Measurements from ENCODE around the gene ANKRD28. TPM values are rescaled to one million over a fixed set of nuclear protein-coding genes. Genes with fewer than 3 reads are reported as not detected.
A peak's percentile ranks its signal among the peaks of the same experiment; 100 is the strongest.

The ANKRD28 gene
- total RNA-seq, 1 experiment from 2014 or later, result 53.0 TPM

DNA sequence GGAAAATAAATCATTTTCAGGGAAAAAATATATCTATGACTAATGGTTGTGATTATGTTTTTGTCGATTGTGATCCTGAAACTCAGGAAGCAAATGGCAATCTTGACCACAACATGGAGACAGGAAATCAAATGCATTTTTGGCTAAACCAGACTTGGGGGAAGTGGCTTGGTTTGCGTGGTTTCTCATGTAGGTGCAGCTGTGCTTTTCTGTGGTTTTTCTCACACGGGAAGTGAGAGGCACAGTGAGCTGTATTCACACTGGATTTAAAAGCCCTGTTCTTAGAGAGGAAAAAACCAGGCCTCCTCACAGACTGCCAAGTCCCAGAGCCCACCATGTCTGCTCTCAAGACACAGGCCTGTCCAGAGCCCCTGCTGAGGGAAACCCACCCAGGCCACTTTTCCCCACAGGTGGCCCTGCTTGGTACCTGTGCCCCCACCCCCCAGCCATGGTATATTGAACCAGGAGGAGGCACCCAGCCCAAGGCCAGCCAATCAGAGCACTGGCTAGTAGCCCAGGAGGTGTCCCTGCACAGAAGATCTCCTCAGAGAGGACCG, 150.1 kb downstream of the ANKRD28 start:
- no peaks in the 10 kb centered on the region for H4K20me1 ChIP-seq (ENCODE audit: low read length)
- H3K27me3 ChIP-seq (ENCODE audit: low read length), result no peaks in the 10 kb centered on the region
- peaks cover 42% of the 10 kb centered on the region for H3K4me1 ChIP-seq (ENCODE audit: insufficient read depth, low read length)
- H3K27ac ChIP-seq (ENCODE audit: low read length), result peak overlapping the region; percentile 98
- CTCF ChIA-PET, result interaction anchor here (0.6 kb wide), 1 partner anchor 148 kb away, joined by 3 read pairs; no protein-coding TSS in a partner anchor
- H3K9me3 ChIP-seq (ENCODE audit: low read length), result no peaks in the 10 kb centered on the region
- ATAC-seq (peak; percentile 39), DNase-seq (peak; percentile 90)
- no peaks in the 10 kb centered on the region for H3K9me2 ChIP-seq (replicated peaks; ENCODE audit: low read length)
- H3K79me2 ChIP-seq (ENCODE audit: low read length), result no peaks in the 10 kb centered on the region
- H2AFZ ChIP-seq (ENCODE audit: low read length), result peak overlapping the region; percentile 32
- TF ChIP-seq EZH2 (IDR thresholded peaks at IDR 0.05; ENCODE audit: low read length, unreplicated experiment), result no peak
- TF ChIP-seq EZH2phosphoT487 (IDR thresholded peaks at IDR 0.05; ENCODE audit: borderline replicate concordance, low read length), result no peak
- TF ChIP-seq, protein P1, sequence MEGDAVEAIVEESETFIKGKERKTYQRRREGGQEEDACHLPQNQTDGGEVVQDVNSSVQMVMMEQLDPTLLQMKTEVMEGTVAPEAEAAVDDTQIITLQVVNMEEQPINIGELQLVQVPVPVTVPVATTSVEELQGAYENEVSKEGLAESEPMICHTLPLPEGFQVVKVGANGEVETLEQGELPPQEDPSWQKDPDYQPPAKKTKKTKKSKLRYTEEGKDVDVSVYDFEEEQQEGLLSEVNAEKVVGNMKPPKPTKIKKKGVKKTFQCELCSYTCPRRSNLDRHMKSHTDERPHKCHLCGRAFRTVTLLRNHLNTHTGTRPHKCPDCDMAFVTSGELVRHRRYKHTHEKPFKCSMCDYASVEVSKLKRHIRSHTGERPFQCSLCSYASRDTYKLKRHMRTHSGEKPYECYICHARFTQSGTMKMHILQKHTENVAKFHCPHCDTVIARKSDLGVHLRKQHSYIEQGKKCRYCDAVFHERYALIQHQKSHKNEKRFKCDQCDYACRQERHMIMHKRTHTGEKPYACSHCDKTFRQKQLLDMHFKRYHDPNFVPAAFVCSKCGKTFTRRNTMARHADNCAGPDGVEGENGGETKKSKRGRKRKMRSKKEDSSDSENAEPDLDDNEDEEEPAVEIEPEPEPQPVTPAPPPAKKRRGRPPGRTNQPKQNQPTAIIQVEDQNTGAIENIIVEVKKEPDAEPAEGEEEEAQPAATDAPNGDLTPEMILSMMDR (conservative IDR thresholded peaks at IDR 0.05; ENCODE audit: low read depth, low read length), result no peak
- intact Hi-C loops (cut with micrococcal nuclease), result loop anchor here (1.0 to 5.0 kb wide), 3 partner anchors 13 to 150 kb away; partner anchors contain the start of gene ANKRD28
- no peaks in the 10 kb centered on the region for H3K36me3 ChIP-seq (ENCODE audit: low read depth, low read length)
- peak overlapping the region; percentile 85 for H3K9ac ChIP-seq (ENCODE audit: low read length)
- peak overlapping the region; percentile 81 for H3K4me2 ChIP-seq (ENCODE audit: low read length)
- H3F3A ChIP-seq (ENCODE audit: low read length, unreplicated experiment), result peaks cover 10% of the 10 kb centered on the region
- no TSS peak for BruUV-seq (replicated peaks)
- POLR2A ChIA-PET (ENCODE audit: unreplicated experiment), result interaction anchor here (0.6 to 1.0 kb wide), 2 partner anchors 46 to 149 kb away, joined by 4 to 11 read pairs; no protein-coding TSS in a partner anchor
- peak overlapping the region; percentile 51 for H3K4me3 ChIP-seq (ENCODE audit: low read length)

- Histone ChIP-seq H3K27me3 (ENCODE audit: low read length) (no peaks in the 10 kb centered on the region), H4K20me1 (ENCODE audit: low read length) (no peaks in the 10 kb centered on the region), H3K4me1 (ENCODE audit: insufficient read depth, low read length) (peaks cover 42% of the 10 kb centered on the region), H3F3A (ENCODE audit: low read length, unreplicated experiment) (peaks cover 10% of the 10 kb centered on the region), H3K9me2 (replicated peaks; ENCODE audit: low read length) (no peaks in the 10 kb centered on the region), H2AFZ (ENCODE audit: low read length) (peak overlapping the region; percentile 32), H3K27ac (ENCODE audit: low read length) (peak overlapping the region; percentile 98), H3K79me2 (ENCODE audit: low read length) (no peaks in the 10 kb centered on the region), H3K4me2 (ENCODE audit: low read length) (peak overlapping the region; percentile 81), H3K9ac (ENCODE audit: low read length) (peak overlapping the region; percentile 85), H3K4me3 (ENCODE audit: low read length) (peak overlapping the region; percentile 51), H3K9me3 (ENCODE audit: low read length) (no peaks in the 10 kb centered on the region), H3K36me3 (ENCODE audit: low read depth, low read length) (no peaks in the 10 kb centered on the region)
- TF ChIP-seq, protein P1 (conservative IDR thresholded peaks at IDR 0.05; ENCODE audit: low read depth, low read length), result no peak
- TF ChIP-seq EZH2 (IDR thresholded peaks at IDR 0.05; ENCODE audit: low read length, unreplicated experiment) (no peak), EZH2phosphoT487 (IDR thresholded peaks at IDR 0.05; ENCODE audit: borderline replicate concordance, low read length) (no peak)
- ATAC-seq (peak; percentile 81), DNase-seq (peak; percentile 97)
- BruUV-seq (replicated peaks), result TSS peak; percentile 18
- intact Hi-C loops (cut with micrococcal nuclease), result loop anchor here (1.0 to 5.0 kb wide), 4 partner anchors 11 to 150 kb away; partner anchors contain the start of gene ANKRD28
- ChIA-PET CTCF (interaction anchor here (0.6 to 1.2 kb wide), 2 partner anchors 16 to 148 kb away, joined by 3 to 4 read pairs; no protein-coding TSS in a partner anchor), POLR2A (ENCODE audit: unreplicated experiment) (interaction anchor here (0.6 to 1.1 kb wide), 3 partner anchors 45 to 164 kb away, joined by 3 to 11 read pairs (median 4); no protein-coding TSS in a partner anchor)
Measured at GRCh38 chr3:15646851-15647511, 150.8 kb downstream of the ANKRD28 start.

Data from PC-3 (cell line).